GM12864 (cell line): Measurements from ENCODE around the gene WBP2.
A peak's percentile ranks its signal among the peaks of the same experiment; 100 is the strongest.

Experiments used
- DNase-seq: peaks from one replicate; pipeline ENCODE4 v3.0.0-alpha.2; 2011; ENCODE audit warnings: low read depth
- H3K4me3 ChIP-seq: 2 replicates; pipeline ENCODE4 v1.5.1; 2011; ENCODE audit warnings: mild to moderate bottlenecking, low read depth, low read length, control low read depth
- CTCF ChIP-seq: IDR thresholded peaks from 2 replicates; pipeline ENCODE4 v1.5.1; 2011; ENCODE audit warnings: low read depth, mild to moderate bottlenecking, moderate library complexity, low read length, control low read depth, inconsistent platforms; ENCODE audit errors: missing control alignments

The WBP2 gene

GRCh38 chr17:75898791-75899190 is 43.7 kb upstream of the WBP2 start:
- no peak for DNase-seq
- no peak for TF ChIP-seq CTCF
- no peak overlapping the region for H3K4me3 ChIP-seq

GRCh38 chr17:75898065-75898464 is 42.9 kb upstream of the WBP2 start:
- H3K4me3 ChIP-seq = no peak overlapping the region
- DNase-seq = no peak
- no peak for TF ChIP-seq CTCF

- H3K4me3 ChIP-seq = peak overlapping the region; percentile 88
- no peak for DNase-seq
- no peak for TF ChIP-seq CTCF
Measured at GRCh38 chr17:75897160-75898019, 42.3 kb upstream of the WBP2 start.

GRCh38 chr17:75896415-75897159 is 41.5 kb upstream of the WBP2 start, which contains the start of gene TRIM65:
Gene TRIM65, minus strand, starts transcription at chr17:75896951. Its CDS starts 14 bp downstream, at chr17:75896937.
- peak within 1 kb of the TSS; percentile 88 for H3K4me3 ChIP-seq
- TF ChIP-seq CTCF = peak; percentile 37
- DNase-seq = peak; percentile 25

- peak overlapping the region; percentile 88 for H3K4me3 ChIP-seq
- peak; percentile 47 for TF ChIP-seq CTCF
- DNase-seq = no peak
Measured at GRCh38 chr17:75895370-75896155, 40.4 kb upstream of the WBP2 start.

GRCh38 chr17:75894049-75894733 is 39.1 kb upstream of the WBP2 start:
- no peak for DNase-seq
- no peak for TF ChIP-seq CTCF
- no peak overlapping the region for H3K4me3 ChIP-seq
